ENCODE data around the gene GABRR3.

DNA sequence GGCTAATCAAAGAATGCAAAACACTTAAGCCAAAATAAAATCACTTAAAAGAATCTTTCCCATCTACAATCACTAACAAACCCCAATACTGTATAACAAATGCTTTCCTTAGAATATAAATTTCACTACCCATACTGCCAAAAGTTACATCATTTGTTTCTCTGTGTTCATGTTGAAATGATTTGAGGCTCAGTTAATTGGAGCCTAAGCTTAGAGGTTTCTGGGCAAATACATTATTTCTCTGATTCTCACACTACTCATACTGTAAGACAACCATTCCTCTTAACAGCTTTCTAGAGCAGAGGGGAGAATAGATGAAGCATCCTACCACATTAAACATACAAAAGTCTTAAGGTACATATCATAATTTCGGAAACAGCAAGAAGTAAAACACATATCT is 65.0 kb downstream of the GABRR3 start:
- TF ChIP-seq, protein P1, sequence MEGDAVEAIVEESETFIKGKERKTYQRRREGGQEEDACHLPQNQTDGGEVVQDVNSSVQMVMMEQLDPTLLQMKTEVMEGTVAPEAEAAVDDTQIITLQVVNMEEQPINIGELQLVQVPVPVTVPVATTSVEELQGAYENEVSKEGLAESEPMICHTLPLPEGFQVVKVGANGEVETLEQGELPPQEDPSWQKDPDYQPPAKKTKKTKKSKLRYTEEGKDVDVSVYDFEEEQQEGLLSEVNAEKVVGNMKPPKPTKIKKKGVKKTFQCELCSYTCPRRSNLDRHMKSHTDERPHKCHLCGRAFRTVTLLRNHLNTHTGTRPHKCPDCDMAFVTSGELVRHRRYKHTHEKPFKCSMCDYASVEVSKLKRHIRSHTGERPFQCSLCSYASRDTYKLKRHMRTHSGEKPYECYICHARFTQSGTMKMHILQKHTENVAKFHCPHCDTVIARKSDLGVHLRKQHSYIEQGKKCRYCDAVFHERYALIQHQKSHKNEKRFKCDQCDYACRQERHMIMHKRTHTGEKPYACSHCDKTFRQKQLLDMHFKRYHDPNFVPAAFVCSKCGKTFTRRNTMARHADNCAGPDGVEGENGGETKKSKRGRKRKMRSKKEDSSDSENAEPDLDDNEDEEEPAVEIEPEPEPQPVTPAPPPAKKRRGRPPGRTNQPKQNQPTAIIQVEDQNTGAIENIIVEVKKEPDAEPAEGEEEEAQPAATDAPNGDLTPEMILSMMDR (IDR thresholded peaks at IDR 0.05): no peak
- TF ChIP-seq NRF1 (IDR thresholded peaks at IDR 0.05; ENCODE audit: low read depth, low read length) (no peak), FOXJ3 (CRISPR knock-in tag; IDR thresholded peaks at IDR 0.05) (no peak), POLR2AphosphoS5 (IDR thresholded peaks at IDR 0.05; ENCODE audit: low read depth, low read length) (no peak), YY1 (IDR thresholded peaks at IDR 0.05; ENCODE audit: low read depth) (no peak)
